Stimulated activated CD4-positive, alpha-beta T cell treated with anti-CD3 and anti-CD28 coated beads, Interleukin-1b, Interleukin-23, amount 100 ng/mL, for 24 hours (primary cell): ENCODE measurements around the gene SPNS3.

ENCODE experiments used
- DNase-seq, 4 experiments: peaks; one replicate each; pipeline ENCODE4 v3.0.0-alpha.2; 2020; ENCODE audit warnings: low read depth in 4 of 4, low spot score in 1 of 4

Gene SPNS3

DNA sequence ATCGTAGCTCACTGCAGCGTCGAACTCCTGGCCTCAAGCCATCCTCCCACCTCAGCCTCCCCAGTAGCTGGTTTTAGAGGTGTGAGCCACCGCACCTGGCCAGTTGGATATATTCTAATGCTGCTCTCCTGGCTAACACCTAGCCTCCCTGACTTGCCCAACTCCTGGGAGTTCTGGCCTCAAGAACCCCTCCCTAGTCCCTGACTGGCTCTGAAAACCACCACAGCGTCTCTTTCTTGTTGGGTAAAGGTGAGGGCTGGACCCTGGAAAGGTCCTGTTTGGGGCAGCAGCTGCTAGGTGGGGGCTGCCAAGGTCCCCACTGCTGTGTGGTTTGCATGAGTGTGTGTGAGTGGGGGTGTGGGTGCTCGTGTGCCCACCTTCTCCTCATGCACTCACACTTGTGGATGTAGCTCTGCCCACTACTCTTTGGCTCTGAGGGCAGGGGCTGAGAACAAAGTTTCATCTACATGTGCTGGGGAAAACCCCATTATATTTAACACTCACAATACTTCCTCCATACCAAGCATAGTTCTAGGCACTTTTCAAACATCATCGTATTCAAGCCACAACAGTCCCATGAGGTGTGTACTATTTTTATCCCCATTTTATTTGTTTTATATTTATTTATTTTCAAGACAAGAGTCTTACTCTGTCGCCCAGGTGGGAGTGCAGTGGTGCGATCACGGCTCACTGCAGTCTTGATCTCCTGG lies 7.1 kb upstream of the SPNS3 start:
- no peak for DNase-seq

DNA sequence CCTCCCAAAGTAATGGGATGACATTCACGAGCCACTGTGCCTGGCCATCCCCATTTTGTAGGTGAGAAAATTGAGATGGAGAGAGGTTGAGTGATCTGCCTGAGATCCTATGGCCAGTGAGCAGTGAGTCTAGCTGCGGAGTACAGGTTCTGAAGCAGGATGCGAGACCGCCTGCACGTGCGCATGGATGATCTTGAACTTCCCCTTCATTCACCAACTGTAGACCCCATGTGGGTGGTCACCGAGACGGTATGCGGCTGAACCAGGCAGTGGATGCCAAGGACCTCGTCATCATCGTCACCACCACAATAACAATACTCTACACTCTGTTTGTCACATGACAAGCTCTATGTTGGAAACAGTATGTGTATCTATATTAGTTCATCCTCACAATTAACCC lies 6.2 kb upstream of the SPNS3 start:
- DNase-seq, result no peak

DNA sequence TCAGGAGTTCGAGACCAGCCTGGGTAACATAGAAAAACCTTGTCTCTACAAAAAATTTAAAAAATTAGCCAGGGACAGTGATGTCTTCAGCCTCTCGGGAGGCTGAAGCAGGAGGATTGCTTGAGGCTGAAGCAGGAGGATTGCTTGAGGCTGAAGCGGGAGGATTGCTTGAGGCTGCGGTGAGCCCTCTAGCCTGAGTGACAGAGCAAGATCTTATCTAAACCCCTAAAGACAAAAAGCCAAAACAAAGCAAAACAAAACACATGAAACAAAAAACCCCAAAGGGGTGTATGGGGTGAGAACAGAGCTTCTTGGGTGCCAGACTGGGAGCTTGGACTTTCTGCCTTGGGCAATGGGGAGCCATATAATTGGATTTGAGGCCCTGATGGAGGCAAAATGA lies 2.6 kb downstream of the SPNS3 start:
- no peak for DNase-seq

DNA sequence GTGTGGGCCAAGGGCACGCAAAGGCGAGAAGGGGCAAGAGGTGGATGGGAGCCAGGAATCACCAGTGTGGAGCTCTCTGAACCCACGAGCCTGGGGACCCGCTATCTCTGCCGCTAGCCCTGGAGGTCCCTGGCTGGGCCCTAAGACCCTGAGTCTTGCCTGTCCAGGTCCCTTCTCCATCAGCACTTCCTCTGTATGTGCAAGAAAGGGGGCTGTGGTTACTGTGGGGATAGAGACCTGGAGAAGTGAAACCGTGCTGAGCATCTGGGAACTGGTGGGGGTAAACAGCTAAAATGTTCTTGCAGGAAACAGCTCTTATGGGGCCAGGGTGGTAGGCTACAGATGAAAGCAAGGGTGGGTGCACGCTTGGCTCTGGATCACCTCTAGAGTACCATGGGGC lies 3.1 kb downstream of the SPNS3 start:
- no peak for DNase-seq

DNA sequence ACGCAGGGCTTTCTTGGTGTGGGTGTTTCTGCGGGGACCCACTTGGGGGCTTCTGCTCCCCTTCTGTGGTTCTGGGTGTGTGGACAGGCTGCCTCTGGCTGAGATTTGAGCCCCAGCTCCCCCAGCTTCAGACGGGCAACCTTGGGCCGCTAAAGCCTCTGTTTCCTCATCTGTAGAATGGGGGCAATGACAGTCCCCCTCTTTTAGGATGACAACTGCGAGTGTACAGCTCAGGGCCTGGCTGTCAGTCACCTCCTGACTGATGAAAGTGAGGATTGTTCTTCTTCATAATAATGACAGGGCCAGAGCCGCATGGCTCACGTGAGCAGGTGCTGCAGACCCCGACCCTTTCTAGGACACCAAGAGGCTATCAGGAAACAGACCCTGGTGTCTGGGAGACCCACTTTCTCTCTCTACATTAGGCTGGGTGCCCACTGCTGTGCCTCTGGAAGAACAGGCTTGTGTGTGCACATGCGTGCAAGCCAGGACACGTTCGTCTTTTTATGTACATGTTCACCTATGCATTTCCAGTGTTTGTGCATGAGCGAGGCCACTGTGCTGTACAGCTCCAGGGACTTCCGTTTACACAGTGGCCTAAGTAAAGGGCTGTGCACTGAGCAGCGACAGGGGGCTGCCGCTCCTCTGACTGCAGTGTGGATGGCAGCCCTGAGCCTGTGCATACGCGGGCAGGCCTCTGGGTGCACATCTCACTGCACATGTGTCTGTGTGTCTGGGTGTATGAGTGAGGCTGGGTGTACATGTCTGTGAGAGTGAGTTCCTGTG lies 4.6 kb downstream of the SPNS3 start:
- no peak for DNase-seq

DNA sequence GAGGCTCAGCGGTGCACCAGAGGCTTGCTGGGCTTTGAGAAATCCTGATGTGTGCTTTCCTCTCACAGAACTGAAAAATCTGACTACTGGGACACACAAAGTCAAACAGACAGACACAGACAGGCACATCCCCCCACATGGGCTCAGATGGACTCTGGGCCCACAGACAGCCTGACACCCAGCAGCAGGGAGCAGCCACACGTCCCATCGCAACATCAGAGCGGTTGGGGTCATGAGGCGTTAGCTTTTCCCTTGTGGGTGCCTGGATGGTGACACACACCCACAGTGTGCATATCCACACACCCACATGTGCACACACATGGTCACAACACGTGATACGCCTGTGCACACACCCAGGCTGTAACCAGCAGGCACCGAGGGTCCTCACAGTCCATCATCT lies 6.3 kb downstream of the SPNS3 start:
- no peak for DNase-seq

DNA sequence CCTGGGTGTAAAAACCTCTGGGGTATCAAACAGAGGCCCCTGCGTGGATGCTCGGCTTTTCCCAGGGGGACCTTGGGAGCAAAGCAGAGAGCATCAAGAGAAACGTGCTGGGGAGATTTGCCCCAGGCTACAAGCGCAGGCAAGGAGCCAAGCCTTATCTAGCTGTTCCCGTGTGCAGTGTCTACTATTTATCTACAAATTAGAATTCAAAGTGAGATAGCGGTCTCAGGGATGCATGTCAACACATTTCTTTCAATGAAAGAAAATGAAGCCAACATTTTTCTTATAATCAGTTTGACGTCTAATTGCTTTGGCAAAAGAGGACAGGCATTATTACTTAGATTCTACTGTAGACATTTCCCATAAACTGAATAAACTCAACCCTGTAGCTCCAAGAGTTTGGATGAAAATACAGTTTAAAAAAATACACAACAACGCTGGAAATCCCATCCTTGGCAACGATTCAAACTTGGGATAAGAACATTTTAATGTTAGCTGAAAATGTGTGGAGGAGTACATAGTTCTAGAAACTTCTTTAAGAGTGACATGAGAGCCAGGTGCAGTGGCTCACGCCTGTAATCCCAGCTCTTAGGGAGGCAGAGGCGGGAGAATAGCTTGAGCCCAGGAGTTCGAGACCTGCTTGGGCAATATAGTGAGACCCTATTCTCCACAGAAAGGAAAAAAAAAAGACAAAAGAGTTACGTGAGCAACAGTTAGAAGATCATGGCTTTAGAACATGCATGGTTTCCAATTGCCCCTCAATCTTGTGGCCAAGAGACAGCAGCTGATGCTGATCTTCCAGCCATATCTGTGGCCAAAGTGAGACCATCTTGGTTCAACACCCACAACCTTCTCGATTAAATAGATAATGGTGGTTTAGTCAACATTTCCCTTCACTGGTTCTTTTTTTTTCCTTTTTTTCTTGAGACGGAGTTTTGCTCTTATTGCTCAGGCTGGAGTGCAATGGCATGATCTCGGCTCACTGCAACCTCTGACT lies 7.2 kb downstream of the SPNS3 start:
- DNase-seq, result no peak

DNA sequence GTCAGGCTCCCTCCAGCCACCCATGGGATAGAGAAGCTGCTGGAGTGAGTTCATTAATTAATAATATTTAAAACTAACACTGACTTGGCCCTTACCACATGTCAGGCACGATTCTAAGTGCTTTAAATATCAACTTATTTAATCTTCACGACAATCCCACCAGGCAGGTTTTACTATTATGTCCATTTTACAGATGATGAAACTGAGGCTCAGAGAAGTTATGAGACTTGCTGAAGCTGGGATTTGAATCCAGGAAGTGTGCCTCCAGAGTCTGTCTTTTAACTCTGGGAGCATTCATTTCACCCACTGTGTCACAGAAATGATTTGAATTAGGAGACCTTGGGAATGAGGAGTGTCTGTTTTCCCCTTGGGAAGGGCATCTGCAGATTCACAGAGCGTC lies 8.8 kb downstream of the SPNS3 start:
- DNase-seq, result no peak

DNA sequence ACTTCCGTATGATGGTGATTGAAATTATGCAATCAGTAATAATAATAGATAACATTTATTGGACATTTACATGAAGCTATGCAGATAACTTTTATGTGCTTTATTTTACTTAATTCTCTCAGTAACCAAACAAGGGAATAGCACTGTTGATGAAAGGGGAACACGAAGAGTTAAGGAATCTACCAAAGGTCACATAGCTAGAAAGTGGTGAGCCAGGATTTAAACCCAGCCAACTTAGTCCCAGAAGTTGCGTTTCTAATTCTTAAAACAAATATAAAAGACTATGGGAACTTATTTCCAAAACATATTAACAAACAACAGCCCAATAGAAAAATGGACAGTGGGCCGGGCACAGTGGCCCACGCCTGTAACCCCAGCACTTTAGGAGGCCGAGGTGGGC lies 9.7 kb downstream of the SPNS3 start:
- DNase-seq, result no peak

DNA sequence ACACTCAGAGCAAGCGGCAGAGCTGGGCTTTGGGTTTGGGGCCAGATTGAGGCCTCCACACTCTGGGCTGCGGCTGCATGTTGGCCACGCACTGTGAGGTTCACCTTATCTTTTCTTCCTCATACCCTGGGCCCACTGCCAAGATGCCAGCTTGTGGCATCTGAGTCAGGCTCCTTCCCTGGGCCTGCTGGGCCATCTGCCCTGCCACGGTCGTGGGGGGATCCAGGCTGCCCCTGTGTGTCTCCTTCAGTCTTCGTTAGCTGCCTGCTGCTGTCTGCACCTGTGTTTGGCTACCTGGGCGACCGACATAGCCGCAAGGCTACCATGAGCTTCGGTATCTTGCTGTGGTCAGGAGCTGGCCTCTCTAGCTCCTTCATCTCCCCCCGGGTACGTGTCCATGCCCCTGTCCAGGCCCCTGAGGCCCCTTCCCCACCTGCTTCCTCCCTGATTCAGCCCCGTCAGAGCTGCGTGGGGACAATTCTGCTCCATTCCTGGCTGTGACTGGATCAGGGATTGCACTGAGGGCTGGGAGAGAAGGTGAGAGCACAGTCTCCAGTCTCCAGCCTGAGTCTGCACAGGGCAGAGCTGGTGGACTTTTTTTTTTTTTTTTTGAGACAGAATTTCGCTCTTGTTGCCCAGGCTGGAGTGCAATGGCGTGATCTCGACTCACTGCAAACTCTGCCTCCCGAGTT lies 11.2 kb downstream of the SPNS3 start:
- no peak for DNase-seq

DNA sequence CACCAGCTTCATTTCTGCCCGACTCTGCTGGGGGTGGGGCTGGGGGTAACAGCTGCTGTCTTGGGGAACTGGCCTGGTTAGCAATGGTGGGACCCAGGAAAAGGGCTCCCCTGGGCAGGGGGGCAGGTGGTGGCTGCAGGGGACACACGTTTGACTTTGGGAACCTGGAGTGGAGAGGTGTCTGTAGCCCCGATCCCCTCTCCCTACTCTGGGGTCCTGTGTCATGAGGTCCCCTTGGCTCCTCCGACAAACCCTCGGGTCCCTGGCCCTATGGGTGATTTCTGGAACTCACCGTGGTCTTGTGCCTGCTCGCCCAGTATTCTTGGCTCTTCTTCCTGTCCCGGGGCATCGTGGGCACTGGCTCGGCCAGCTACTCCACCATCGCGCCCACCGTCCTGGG lies 12.0 kb downstream of the SPNS3 start:
- DNase-seq, result no peak

DNA sequence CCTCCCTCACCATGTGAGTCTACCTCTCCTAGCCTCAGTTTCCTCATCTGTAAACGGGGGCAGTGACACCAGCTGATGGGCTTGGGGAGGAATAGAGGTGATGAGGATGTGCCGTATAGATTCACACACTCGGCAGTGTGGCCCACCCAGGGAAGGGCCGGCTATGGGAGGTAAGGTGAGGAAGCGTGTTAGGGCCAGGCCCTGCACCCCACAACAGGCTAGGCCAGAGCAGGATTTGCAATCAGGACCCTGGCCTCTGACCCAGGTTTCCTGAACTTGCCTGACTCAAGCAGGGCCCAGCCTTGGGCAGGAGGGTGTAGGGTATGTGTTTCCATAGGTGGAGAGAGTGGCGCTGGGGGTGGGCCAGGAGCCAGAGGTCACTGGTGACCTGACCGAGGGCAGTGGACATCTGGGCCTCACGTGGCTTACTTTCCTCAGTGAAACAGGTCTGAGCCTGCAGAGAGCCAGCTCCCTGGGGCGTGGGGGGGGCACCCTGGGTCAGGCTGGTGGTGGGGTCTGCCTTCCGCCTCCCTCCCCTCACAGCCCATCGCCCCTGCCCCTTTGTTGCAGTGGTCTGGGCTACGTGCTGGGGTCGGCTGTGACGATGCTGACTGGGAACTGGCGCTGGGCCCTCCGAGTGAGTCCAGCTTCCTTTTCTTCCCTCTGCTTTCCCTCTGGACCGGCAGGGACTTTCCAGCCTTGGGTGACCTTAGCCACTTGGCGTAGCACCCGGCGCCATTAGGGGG lies 12.8 kb downstream of the SPNS3 start:
- DNase-seq, result no peak

DNA sequence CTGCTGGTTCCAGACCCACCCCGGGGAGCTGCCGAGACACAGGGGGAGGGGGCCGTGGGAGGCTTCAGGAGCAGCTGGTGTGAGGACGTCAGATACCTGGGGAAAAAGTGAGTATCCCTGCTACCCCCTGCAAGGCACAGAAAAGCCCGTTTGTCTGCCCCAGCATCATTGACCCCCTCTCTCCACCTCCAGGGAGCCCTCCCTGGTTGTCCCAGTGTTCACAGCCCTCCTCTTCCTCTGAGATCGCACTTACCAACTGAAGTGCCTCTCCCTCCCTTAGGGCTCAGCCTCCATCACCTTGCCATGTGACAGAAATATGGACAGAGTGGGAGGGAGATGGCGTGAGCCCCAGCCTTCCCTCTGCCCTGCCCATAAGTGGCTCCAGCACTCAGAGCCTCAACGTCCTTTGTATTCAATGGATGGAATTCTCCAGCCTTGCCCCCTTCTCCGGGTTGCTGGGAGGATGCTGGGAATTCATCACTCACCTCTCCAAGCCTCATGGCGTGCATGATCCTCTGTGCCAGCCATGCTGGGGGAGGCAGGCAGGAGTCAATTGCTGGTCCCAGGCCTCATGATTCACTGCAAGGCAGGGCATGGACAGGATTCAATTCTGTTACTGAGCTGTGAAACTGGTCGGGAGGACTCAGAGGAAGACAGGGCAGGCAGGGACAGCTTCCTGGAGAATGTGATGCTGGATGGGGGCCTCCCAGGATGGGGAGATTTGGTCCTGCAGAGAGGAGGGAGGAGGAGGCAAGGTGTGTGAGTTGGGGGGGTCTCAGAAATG lies 14.6 kb downstream of the SPNS3 start:
- DNase-seq, result no peak

DNA sequence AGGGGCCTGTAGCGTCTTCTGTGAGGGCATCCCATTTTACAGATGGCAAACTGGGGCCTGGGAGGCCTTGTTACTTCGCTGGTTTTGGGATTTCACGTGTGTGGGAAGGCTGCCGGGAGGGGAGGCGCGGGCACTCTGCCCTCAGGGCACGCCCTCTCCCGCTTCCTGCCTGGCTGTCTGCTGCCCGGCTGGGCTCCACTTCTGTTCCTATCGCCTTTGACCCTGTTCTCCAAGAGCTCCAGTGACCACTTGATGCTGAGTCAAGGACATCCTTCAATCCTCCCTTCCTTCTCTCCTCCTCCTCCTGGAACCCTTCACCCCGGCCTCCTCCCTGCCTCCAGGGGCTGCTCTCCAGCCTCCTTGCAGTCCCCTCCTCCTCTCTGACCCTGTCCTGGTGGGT lies 16.0 kb downstream of the SPNS3 start:
- no peak for DNase-seq

DNA sequence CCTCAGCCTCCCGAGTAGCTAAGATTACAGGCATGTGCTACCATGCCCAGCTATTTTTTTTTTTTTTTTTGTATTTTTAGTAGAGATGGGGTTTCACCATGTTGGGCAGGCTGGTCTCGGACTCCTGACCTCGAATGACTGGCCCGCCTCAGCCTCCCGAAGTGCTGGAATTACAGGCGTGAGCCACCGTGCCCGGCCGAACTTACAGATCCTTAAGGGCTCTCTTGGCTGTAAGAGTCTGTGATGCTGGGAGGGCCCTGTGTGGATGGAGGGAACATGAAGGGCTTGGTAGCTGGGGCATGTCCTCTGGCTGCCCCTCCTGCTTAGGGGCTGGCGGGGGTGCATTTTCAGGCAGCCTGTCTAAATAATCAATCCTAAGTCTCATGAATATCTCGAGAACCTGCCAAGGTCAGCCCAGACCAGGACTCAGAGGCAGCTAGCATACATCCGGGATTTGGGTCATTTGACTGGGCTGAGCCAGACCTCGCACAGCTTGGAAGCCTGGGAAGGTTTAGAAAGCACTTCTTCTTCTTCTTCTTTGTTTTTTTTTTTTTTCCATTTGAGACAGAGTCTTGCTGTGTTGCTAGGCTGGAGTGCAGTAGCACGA lies 17.1 kb downstream of the SPNS3 start:
- DNase-seq, result no peak

DNA sequence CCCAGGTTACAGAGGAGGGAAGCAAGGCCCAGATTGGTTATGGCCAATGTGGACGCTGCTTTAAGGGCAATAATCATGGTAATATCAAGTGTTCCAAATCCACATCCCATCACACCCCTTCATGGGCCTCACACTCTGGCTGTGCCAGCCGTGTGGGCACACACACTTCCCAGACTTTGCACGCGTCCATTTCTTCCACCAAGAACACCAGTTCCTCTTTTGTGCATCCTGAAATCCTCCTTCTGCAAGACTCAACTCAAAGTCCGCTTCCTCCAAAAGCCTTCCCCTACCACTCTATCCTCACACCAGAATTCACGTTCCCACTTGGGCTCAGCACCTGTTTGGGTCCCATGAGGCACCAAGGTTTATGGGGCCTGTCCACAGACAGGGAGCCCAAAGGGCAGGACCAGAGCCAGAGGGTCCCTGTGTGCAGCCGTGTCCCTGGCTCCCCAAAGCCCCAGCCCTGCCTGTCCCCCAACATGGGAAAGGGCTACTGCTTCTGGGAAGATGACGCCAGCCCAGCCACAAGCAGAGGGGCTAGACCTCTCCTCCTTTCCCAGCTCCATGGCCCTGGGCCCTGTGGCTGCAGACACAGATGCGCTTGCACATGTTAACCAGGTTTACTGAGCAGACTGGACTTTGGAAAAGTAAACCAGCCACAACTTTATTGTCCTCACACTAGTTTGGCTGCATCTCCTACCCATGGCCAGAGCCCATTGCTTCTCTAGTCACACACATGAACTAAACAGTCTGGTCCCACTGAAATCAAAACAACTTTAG lies 20.3 kb downstream of the SPNS3 start:
- DNase-seq, result no peak

DNA sequence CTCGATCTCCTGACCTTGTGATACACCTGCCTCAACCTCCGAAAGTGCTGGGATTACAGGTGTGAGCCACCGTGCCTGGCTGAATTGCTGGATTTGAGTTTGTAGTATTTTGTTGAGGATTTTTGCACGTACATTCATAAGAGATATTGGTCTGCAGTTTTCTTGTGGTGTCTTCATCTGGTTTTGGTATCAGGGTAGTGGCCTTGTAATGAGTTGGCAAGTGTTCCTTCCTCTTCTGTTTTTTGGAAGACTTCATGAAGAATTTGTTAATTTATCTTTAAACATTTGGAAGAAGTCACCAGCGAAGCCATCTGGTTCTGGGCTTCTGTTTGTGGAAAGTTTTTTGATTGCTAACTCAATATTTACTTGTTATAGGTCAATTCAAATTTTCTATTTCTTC lies 26.9 kb downstream of the SPNS3 start:
- DNase-seq, result no peak

DNA sequence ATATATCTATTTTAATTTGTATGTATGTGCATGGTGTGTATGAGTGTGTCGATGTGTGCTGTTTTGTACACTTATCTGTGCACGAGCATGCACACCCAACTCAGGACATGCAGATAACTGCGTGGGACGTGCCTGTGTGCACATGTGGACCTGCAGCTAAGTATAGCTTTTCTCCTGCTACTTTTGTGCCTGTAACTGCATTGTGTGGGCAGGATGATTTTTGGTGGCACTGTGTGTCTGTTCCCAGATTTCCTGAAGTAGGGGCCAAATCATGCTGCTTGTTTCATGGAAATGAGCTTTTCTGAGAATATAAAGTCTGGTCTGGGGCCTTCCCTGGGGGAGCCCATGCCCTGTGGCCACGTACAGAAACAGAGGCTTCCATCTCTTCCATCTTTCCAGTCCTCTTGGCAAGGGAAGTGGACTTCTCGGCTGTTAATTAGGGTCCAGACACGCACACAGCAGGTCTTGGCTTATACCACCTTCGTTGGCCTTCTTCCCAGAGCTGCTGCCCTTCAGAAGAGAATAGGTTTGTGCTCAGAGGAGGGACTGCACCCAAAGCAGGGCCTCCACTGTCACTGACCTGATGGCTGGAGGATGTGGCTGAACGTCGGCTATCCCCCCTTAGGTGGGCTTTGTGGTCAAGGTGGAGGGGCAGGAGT lies 30.2 kb downstream of the SPNS3 start:
- no peak for DNase-seq
